ENCODE data around the gene LMCD1. TPM values are rescaled to one million over a fixed set of nuclear protein-coding genes. Genes with fewer than 3 reads are reported as not detected.
A peak's percentile ranks its signal among the peaks of the same experiment; 100 is the strongest.

Gene LMCD1
- total and polyA plus RNA-seq, 2 of the 4 experiments (the other 2 are of a cell fraction) = 50.0 to 53.8 TPM

DNA sequence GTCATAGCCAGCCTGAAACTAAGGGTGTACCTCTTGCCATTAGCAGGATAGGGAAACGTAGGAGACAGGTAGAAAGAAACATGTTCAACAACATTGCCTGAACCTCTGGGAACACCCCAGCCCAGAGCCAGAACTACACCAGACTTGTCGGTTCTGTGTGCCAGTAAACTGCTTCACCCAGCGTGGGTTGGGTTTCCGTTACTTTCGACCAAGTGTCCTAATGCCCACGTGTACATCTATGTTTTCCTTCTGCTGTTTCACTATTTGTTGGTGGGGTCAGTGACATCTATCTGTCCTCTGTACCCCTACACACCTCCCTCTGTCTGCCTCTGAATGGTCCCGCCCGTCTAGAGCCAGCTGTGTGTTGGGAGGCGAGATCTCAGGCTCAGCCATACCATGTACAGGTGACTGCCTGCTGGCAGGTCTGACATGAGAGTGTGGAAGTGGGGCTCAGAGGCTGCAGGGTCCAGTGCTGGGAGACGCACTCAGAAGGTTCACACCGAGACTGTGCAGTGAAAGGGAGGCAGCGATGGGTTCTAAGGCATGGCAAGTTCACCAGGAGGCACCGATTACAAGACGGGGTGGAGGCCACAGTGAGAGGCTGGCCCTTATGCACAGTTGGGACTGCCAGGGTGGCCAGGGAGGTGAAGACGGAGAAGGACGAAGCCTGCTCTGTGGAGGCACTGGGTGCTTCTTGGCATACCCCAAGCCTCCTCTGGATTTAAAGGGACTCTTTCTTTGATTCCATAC, 106.6 kb downstream of the LMCD1 start:
- no peak for DNase-seq
- Histone ChIP-seq H2AFZ (replicated peaks; ENCODE audit: low read length, poor library complexity) (no peak overlapping the region), H3K27me3 (ENCODE audit: control insufficient read depth, insufficient read depth, low read length) (no peaks in the 10 kb centered on the region), H2BK120ac (ENCODE audit: low read depth, low read length) (peak overlapping the region; percentile 20; the same call in 1 of the 2 replicates), H2AK9ac (replicated peaks; ENCODE audit: low read depth, low read length, poor library complexity) (no peak overlapping the region), H3K14ac (replicated peaks; ENCODE audit: low read depth, low read length) (no peak overlapping the region), H3K9me3 (ENCODE audit: control insufficient read depth, insufficient read depth, low read length) (no peaks in the 10 kb centered on the region), H4K8ac (ENCODE audit: low read depth in 2 of 2, low read length in 2 of 2) (no peak overlapping the region), H2BK5ac (ENCODE audit: low read depth, low read length, poor library complexity, severe bottlenecking) (no peak overlapping the region), H4K20me1 (ENCODE audit: insufficient read depth, low read length) (no peaks in the 10 kb centered on the region; the same call in 1 of the 2 replicates), H3K9ac (ENCODE audit: low read depth, low read length) (no peak overlapping the region), H3K56ac (ENCODE audit: extremely low read depth, insufficient read depth, low read length) (no peak overlapping the region), H3K27ac (ENCODE audit: insufficient read depth, low read length) (no peak overlapping the region), H2BK20ac (ENCODE audit: low read depth, low read length) (peak overlapping the region; percentile 27), H3K4me2 (ENCODE audit: low read depth, low read length) (no peak overlapping the region), H3K4me1 (ENCODE audit: control insufficient read depth, insufficient read depth, low read length) (peaks cover 7% of the 10 kb centered on the region), H3K36me3 (ENCODE audit: control insufficient read depth, insufficient read depth, low read length) (no peaks in the 10 kb centered on the region), H3K79me1 (ENCODE audit: low read depth in 1 of 2, low read length in 2 of 2) (no peaks in the 10 kb centered on the region), H4K91ac (ENCODE audit: insufficient read depth, low read depth, low read length) (peak overlapping the region; percentile 13; the same call in 1 of the 2 replicates), H3K9me1 (ENCODE audit: insufficient read depth, low read length) (no peaks in the 10 kb centered on the region; the same call in 1 of the 2 replicates), H3K23ac (ENCODE audit: low read depth, low read length) (no peak overlapping the region), H2AK5ac (ENCODE audit: low read depth, low read length) (peak overlapping the region; percentile 33), H3K4me3 (ENCODE audit: insufficient read depth, low read depth, low read length) (no peak overlapping the region), H3K18ac (ENCODE audit: low read depth, low read length) (no peak overlapping the region), H2BK15ac (ENCODE audit: low read depth, low read length) (no peak overlapping the region), H4K5ac (ENCODE audit: low read depth, low read length) (no peak overlapping the region), H3K4ac (ENCODE audit: low read depth, low read length) (peak overlapping the region; percentile 73)
- BruUV-seq (replicated peaks) = no TSS peak
- 96% methylated on average over 7 of the region's 16 CpGs; no CpG with 5 or more reads in 1 of the 2 experiments for WGBS, 2 experiments (ENCODE audit: extremely low coverage in 2 of 2, insufficient read length in 1 of 2)
- in situ Hi-C loops (cut with MboI; ENCODE audit: low sequenced_read_pairs) (no loop called here), intact Hi-C loops (cut with micrococcal nuclease) (no loop called here), dilution Hi-C loops (cut with HindIII; ENCODE audit: low sequenced_read_pairs, unreplicated experiment) (no loop called here)
- ChIA-PET CTCF (interaction anchor here (1.0 to 1.3 kb wide), 3 partner anchors 45 to 184 kb away, joined by 3 to 6 read pairs (median 3); no protein-coding TSS in a partner anchor), POLR2A (ENCODE audit: unreplicated experiment) (no interaction called here)
- no peak for ATAC-seq (ENCODE audit: low read depth)
- TF ChIP-seq, protein P1, sequence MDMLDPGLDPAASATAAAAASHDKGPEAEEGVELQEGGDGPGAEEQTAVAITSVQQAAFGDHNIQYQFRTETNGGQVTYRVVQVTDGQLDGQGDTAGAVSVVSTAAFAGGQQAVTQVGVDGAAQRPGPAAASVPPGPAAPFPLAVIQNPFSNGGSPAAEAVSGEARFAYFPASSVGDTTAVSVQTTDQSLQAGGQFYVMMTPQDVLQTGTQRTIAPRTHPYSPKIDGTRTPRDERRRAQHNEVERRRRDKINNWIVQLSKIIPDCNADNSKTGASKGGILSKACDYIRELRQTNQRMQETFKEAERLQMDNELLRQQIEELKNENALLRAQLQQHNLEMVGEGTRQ (IDR thresholded peaks at IDR 0.05; ENCODE audit: low read depth, low read length) = no peak
- TF ChIP-seq MAZ (IDR thresholded peaks at IDR 0.05; ENCODE audit: borderline replicate concordance, low read depth, low read length) = no peak
- no peak for TF ChIP-seq RAD21 (IDR thresholded peaks at IDR 0.05; ENCODE audit: low read length)
- TF ChIP-seq RCOR1 (IDR thresholded peaks at IDR 0.05; ENCODE audit: insufficient replicate concordance, low read length) = no peak

Measured in IMR-90 (cell line).